ENCODE measurements around the gene ENOPH1.
"Not testable (repeated sequence)": the region's sequence is repeated elsewhere in the genome, so short reads cannot be mapped to it uniquely, and the experiment has no call there.

Gene ENOPH1

DNA sequence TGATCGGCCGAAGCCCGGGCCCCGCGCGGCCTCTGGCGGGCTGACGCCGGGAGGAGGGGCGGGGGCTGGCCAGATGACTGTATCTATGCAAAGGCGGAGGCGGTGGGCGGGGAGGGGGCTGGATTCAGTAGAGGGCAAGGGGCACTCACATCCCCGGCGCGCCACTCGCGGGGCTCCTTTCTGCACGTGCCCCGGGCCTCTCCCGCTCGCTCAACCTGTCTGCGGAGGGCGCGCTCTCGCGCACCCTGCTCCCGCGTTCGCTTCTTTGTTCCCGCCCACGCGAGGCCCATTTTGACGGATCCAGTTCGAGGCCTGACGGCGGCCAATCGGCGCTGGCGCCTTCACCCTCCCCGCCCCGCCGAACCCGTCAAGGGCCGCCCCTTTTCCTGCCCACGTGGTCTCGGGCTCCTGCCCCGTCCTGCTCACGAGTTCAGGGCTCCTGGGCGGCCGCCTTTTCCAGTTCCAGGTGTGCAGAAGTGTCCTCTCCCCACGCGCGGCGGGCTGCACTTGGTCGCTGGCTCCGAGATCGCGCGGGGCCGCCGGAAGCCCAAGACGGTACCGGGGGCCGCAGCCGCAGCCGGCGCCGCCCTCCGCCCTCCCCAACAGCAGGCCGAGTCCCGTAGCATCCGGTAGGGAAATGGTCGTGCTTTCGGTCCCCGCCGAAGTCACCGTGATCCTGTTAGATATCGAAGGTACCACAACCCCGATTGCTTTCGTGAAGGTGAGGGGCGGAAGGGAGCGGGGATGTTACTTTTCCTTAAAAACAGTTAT lies at the start of gene ENOPH1, which contains the start of gene HNRNPDL:
ENOPH1 (plus strand) TSS at position 398 of the 771 bp plus-strand sequence; CDS start at position 638, 240 bp downstream.
HNRNPDL (minus strand) TSS at position 270 of the 771 bp plus-strand sequence. CDS start 772 bp downstream, outside the sequence.
- peak; percentile 97 for DNase-seq
- in situ Hi-C loops (cut with MboI; ENCODE audit: low pct_unique_long_range_greater_than_20kb, low sequenced_read_pairs) = no loop called here

DNA sequence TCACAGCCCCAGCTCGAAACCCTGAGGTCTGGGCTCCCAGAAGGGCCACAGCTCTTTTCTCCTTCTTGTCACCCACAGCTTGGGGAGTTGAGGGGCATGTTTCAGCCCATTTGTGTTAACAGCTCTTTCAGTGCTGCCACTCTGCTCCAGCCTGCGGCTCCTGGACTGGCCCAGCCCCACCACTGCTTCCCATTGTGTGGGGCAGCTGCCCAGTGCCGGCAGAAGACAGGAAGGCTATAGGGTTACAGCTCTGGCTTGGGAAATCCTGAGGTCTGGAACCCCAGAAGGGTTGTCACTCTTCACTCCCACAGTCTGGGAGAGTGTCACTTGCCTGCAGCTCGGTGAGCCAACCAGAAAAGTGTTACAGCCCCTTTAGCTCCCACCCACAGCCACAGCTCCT lies 49.6 kb upstream of the ENOPH1 start:
- in situ Hi-C loops (cut with MboI; ENCODE audit: low pct_unique_long_range_greater_than_20kb, low sequenced_read_pairs) = no loop called here
- no peak for DNase-seq

DNA sequence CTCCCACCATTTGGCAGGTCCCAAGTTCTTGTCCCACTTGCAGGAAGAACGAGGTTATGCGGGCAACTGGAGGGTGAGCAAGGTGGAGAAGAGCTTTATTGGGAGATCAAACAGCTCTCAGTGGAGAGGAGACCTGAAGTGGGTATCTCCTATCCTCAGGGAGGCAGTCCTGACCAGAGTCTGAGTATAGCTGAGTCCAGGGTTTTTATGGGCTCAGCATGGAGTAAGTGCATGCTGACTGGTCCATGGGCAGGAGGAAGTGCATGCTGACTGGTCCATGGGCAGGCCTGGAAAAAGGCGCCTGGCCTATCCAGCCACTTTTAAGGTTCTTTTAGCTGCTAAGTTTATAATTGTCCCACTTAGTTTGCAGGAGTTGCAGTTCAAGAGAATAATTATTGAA lies 49.2 kb upstream of the ENOPH1 start:
- in situ Hi-C loops (cut with MboI; ENCODE audit: low pct_unique_long_range_greater_than_20kb, low sequenced_read_pairs) = no loop called here
- DNase-seq = no peak

GRCh38 chr4:82381661-82382296 lies 48.6 kb upstream of the ENOPH1 start:
- no peak for DNase-seq
- in situ Hi-C loops (cut with MboI; ENCODE audit: low pct_unique_long_range_greater_than_20kb, low sequenced_read_pairs) = no loop called here

DNA sequence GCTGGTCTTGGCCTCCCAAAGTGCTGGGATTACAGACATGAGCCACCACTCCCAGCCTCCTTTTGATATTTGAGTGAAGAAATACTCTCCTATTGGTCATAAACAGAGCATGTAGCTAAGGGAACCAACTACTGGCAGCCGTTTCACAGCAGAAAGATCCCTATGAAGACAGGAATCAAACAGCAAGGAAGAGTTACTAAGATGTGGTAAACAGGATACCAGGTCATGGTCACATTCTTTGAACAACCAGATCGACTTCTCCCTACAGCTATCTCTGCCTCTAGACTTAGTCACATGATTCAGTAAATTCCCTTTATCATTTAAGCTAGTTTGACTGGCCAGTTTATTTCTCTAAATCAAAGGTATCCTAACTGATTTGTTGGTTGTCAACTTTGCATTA lies 47.6 kb upstream of the ENOPH1 start:
- no peak for DNase-seq
- in situ Hi-C loops (cut with MboI; ENCODE audit: low pct_unique_long_range_greater_than_20kb, low sequenced_read_pairs) = no loop called here

DNA sequence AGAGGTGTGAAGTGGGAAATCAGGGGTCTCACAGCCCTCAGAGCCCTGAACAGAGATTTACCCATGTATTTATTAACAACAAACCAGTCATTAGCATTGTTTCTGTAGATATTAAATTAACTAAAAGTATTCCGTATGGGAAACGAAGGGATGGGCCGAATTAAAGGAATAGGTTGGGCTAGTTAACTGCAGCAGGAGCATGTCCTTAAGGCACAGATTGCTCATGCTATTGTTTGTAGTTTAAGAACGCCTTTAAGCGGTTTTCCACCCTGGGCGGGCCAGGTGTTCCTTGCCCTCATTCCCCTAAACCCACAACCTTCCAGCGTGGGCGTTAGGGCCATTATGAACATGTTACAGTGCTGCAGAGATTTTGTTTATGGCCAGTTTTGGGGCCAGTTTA lies 44.1 kb upstream of the ENOPH1 start:
- DNase-seq; in situ Hi-C loops (cut with MboI; ENCODE audit: low pct_unique_long_range_greater_than_20kb, low sequenced_read_pairs): not testable (repeated sequence)

- DNase-seq = no peak
- in situ Hi-C loops (cut with MboI; ENCODE audit: low pct_unique_long_range_greater_than_20kb, low sequenced_read_pairs) = no loop called here
Measured at GRCh38 chr4:82388405-82388804, 42.0 kb upstream of the ENOPH1 start.

- DNase-seq; in situ Hi-C loops (cut with MboI; ENCODE audit: low pct_unique_long_range_greater_than_20kb, low sequenced_read_pairs): not testable (repeated sequence)
Measured at GRCh38 chr4:82390061-82390460, 40.3 kb upstream of the ENOPH1 start.

- DNase-seq = no peak
- in situ Hi-C loops (cut with MboI; ENCODE audit: low pct_unique_long_range_greater_than_20kb, low sequenced_read_pairs) = no loop called here
Measured at GRCh38 chr4:82394896-82395295, 35.5 kb upstream of the ENOPH1 start.

- in situ Hi-C loops (cut with MboI; ENCODE audit: low pct_unique_long_range_greater_than_20kb, low sequenced_read_pairs) = no loop called here
- DNase-seq = no peak
Measured at GRCh38 chr4:82397527-82397926, 32.9 kb upstream of the ENOPH1 start.

- in situ Hi-C loops (cut with MboI; ENCODE audit: low pct_unique_long_range_greater_than_20kb, low sequenced_read_pairs) = no loop called here
- no peak for DNase-seq
Measured at GRCh38 chr4:82398263-82398662, 32.1 kb upstream of the ENOPH1 start.

DNA sequence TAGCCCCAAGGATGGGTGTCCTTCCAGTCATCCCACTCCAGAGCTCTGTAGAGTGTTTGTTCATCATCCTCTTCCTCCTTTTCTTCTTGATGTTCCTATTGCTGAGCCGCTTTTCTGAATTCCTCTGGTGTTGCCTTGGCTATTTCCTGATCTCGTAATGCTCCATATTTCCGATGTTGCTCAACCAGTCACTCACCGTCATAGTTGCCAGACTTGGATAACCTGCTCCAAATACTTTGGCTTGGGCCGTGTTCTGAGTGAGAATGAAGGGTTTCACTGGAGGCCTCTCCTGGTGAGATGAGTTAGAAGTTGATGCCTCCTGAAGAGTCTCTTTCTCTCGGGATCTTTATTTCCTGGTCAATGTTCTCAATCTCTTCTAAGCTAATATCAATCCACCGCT lies 28.8 kb upstream of the ENOPH1 start:
- in situ Hi-C loops (cut with MboI; ENCODE audit: low pct_unique_long_range_greater_than_20kb, low sequenced_read_pairs) = no loop called here
- no peak for DNase-seq

DNA sequence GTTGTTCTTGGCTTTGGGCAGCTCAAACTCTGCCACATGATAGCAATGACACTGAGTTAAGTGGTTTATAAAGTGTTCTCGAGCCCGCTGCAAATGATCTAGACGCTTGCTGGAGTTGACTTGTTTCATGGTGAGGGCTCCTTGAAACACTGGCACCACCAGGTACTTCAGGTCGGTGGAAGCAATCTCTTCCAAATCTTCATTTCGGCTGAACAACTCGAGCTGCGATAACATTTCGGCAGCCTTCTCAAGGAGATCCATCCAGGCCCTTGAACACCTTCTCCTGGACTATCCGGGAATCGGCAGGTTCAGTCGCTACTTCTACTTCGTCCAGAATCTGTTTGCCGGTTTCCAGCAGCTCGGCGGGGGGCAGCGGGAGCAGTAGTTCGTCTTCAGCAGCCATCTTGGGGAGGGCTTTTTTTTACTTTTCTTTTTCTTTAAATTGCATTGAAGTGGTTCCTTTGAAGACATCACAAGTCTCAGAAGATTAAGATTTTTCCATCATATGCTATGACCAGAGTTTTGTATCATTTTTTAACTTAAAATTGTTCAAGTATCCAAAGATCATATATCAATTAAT lies 28.1 kb upstream of the ENOPH1 start:
- DNase-seq = no peak
- in situ Hi-C loops (cut with MboI; ENCODE audit: low pct_unique_long_range_greater_than_20kb, low sequenced_read_pairs) = no loop called here

DNA sequence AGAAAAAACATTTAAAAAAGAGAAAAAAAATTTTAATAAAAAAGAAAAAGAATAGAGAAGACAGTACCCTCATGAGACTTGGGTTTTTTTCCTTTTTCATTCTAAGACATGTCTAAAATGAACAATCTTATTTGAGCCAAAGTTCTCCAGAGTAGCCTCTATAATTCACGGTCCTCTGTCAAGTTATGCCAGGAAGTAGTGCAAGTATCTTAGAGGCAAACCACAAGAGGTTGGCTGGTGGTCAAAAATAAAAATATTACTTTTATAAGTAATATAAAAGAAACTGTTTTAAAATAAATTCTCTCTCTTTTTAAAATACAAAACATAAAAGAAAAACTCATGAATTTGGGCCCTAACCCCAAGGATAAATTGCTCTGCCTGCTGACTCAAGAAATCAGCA lies 26.7 kb upstream of the ENOPH1 start:
- in situ Hi-C loops (cut with MboI; ENCODE audit: low pct_unique_long_range_greater_than_20kb, low sequenced_read_pairs) = no loop called here
- DNase-seq = no peak

- DNase-seq; in situ Hi-C loops (cut with MboI; ENCODE audit: low pct_unique_long_range_greater_than_20kb, low sequenced_read_pairs): not testable (repeated sequence)
Measured at GRCh38 chr4:82415061-82415460, 15.3 kb upstream of the ENOPH1 start.

DNA sequence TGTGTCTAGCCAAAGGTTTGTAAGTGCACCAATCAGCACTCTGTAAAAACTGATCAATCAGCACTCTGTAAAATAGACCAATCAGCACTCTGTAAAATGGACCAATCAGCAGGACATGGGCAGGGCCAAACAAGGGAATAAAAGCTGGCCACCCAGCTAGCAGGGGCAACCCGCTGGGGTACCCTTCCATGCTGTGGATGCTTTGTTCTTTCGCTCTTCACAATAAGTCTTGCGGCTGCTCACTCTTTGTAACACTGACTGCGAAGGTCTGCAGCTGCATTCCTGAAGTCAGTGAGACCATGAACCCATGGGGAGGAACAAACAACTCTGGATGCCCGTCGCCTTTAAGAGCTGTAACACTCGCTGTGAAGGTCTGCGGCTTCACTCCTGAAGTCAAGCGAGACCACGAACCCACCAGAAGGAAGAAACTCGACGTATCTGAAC lies 14.4 kb upstream of the ENOPH1 start:
- in situ Hi-C loops (cut with MboI; ENCODE audit: low pct_unique_long_range_greater_than_20kb, low sequenced_read_pairs) = no loop called here
- no peak for DNase-seq

DNA sequence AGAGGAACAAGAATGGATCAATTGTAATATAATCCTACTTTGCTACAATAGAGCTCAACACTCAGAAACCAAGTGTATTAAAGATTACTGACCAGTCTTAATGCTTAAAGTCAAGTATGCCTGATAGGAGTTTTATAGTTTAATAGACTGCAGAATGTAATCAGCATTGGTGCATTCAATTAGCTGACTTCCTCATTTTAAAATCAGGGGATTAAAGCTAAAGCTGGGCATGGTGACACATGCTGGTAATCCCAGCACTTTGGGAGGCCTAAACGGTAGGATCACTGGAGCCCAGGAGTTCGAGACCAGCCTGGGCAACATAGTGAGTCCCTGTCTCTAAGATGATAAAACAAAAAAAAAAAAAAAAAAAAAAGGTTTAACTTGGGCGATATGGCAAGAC lies 10.9 kb upstream of the ENOPH1 start:
- in situ Hi-C loops (cut with MboI; ENCODE audit: low pct_unique_long_range_greater_than_20kb, low sequenced_read_pairs) = no loop called here
- peak; percentile 50 for DNase-seq

DNA sequence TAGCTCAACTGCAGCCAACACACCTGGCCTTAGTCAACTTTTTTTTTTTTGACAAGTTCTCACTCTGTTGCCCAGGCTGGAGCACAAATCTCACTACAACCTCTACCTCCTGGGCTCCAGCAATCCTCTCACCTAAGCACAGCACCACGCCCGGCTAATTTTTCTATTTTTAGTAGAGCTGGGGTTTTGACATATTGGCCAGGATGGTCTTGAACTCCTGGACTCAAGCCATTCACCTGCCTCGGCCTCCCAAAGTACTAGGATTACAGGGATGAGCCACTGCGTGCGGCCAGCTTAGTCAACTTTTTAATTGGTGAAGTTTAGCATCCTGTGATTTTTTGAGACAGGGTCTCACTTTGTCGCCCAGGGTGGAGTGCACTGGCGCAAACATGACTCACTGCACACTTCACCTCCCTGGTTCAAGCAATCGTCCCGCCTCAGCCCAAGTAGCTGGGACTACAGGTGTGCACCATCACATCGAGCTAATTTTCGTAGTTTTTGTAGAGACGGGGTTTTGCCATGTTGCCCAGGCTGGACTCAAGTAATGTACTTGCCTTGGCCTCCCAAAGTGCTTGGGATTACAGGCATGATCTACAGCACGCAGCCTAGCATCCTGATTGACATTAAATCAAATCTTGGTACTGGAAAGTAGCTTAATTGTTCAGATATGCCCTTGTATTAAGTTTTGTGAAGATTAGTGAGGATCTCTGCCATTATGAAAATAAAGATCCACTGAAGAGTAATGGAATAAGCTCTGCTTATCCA lies 8.4 kb upstream of the ENOPH1 start:
- in situ Hi-C loops (cut with MboI; ENCODE audit: low pct_unique_long_range_greater_than_20kb, low sequenced_read_pairs) = no loop called here
- peak; percentile 47 for DNase-seq

DNA sequence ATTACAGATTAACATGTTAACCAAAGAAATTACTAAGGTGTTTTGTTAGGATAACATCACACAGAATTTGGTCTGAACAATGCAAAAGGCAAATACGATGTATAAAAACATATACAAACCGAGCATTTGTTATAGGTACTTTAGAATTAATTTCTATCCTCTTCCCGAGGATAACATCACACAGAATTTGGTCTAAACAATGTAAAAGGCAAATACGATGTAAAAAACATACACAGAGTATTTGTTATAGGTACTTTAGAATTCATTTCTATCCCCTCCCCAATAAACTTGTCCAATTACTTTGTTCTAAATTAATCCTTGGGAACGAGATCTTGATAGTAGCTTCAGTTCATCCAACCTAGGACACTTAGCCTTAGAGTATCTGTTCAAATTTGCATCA lies 7.8 kb upstream of the ENOPH1 start:
- peak; percentile 23 for DNase-seq
- in situ Hi-C loops (cut with MboI; ENCODE audit: low pct_unique_long_range_greater_than_20kb, low sequenced_read_pairs) = no loop called here

Measured in KBM-7 (cell line).